HL-60 (cell line): ENCODE results near the gene AIM2.

Experiments
- DNase-seq, 2 experiments: peaks; one replicate each; pipeline ENCODE4 v3.0.0-alpha.2; 2010 to 2020; ENCODE audit warnings: low read depth in 1 of 2, low spot score in 1 of 2
- H3K27ac ChIP-seq: fragments of 250-450 bp; sonication (Bioruptor Pico); replicated peaks from 2 replicates; pipeline ENCODE4 v1.5.1; 2020; ENCODE audit warnings: mild to moderate bottlenecking, moderate library complexity
- H3K27me3 ChIP-seq: fragments of 250-450 bp; sonication (Bioruptor Pico); 2 replicates; pipeline ENCODE4 v1.5.1; 2021; ENCODE audit warnings: mild to moderate bottlenecking, moderate library complexity; ENCODE audit not compliant: insufficient read depth, poor library complexity, severe bottlenecking
- H3K4me3 ChIP-seq: replicated peaks from 2 replicates; pipeline ENCODE4 v1.5.1; 2011; ENCODE audit warnings: mild to moderate bottlenecking, control low read depth, low read length; ENCODE audit not compliant: insufficient read depth
- GABPA ChIP-seq: IDR thresholded peaks from 2 replicates; pipeline ENCODE4 v1.6.1; 2012; ENCODE audit warnings: low read depth
- POLR2AphosphoS5 ChIP-seq: IDR thresholded peaks from 2 replicates; pipeline ENCODE4 v1.6.1; 2012; ENCODE audit warnings: low read depth
- SPI1 ChIP-seq: IDR thresholded peaks from 2 replicates; pipeline ENCODE4 v1.6.1; 2012; ENCODE audit warnings: low read depth, mild to moderate bottlenecking, borderline replicate concordance
- TF ChIP-seq, protein P1 (sequence below): IDR thresholded peaks from 2 replicates; pipeline ENCODE4 v1.6.1; 2012; ENCODE audit warnings: low read depth; ENCODE audit not compliant: insufficient replicate concordance
- TF ChIP-seq, protein P2 (sequence below): IDR thresholded peaks from one replicate; pipeline ENCODE4 v1.5.1; 2011; ENCODE audit warnings: low read length, control low read depth, inconsistent platforms; ENCODE audit not compliant: insufficient read depth

AIM2 gene

DNA sequence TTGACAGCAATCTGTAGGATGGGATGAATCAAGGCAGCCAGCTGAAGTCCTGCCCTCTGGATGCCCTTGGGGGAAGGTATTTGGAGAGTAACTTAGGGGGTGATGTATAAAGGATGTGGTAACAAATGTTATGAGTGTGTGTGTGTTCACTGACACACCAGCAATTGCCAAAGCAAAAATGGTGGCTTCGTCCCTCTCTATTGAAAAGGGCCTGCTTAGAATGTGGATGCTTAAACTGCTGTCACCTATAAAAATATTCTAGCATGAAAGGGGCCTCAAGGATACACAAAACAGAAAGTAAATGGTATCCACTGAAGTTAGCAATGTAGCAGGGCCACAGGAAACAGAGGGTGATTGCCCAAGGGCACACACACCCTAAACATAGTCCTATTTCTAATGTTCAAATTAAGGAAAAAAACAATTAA lies 15.1 kb upstream of the AIM2 start:
- TF ChIP-seq POLR2AphosphoS5 (peak; percentile 52; the same call in 1 of the 2 replicates), GABPA (0 out of 2 replicates have a peak, but pooled peaks have one; percentile 14), SPI1 (no peak)
- TF ChIP-seq, protein P1, sequence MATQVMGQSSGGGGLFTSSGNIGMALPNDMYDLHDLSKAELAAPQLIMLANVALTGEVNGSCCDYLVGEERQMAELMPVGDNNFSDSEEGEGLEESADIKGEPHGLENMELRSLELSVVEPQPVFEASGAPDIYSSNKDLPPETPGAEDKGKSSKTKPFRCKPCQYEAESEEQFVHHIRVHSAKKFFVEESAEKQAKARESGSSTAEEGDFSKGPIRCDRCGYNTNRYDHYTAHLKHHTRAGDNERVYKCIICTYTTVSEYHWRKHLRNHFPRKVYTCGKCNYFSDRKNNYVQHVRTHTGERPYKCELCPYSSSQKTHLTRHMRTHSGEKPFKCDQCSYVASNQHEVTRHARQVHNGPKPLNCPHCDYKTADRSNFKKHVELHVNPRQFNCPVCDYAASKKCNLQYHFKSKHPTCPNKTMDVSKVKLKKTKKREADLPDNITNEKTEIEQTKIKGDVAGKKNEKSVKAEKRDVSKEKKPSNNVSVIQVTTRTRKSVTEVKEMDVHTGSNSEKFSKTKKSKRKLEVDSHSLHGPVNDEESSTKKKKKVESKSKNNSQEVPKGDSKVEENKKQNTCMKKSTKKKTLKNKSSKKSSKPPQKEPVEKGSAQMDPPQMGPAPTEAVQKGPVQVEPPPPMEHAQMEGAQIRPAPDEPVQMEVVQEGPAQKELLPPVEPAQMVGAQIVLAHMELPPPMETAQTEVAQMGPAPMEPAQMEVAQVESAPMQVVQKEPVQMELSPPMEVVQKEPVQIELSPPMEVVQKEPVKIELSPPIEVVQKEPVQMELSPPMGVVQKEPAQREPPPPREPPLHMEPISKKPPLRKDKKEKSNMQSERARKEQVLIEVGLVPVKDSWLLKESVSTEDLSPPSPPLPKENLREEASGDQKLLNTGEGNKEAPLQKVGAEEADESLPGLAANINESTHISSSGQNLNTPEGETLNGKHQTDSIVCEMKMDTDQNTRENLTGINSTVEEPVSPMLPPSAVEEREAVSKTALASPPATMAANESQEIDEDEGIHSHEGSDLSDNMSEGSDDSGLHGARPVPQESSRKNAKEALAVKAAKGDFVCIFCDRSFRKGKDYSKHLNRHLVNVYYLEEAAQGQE = no peak
- TF ChIP-seq, protein P2, sequence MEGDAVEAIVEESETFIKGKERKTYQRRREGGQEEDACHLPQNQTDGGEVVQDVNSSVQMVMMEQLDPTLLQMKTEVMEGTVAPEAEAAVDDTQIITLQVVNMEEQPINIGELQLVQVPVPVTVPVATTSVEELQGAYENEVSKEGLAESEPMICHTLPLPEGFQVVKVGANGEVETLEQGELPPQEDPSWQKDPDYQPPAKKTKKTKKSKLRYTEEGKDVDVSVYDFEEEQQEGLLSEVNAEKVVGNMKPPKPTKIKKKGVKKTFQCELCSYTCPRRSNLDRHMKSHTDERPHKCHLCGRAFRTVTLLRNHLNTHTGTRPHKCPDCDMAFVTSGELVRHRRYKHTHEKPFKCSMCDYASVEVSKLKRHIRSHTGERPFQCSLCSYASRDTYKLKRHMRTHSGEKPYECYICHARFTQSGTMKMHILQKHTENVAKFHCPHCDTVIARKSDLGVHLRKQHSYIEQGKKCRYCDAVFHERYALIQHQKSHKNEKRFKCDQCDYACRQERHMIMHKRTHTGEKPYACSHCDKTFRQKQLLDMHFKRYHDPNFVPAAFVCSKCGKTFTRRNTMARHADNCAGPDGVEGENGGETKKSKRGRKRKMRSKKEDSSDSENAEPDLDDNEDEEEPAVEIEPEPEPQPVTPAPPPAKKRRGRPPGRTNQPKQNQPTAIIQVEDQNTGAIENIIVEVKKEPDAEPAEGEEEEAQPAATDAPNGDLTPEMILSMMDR = no peak
- Histone ChIP-seq H3K27me3 (no peaks in the 10 kb centered on the region), H3K4me3 (no peak overlapping the region), H3K27ac (peak overlapping the region; percentile 91)
- DNase-seq = peak; percentile 74 to 86

DNA sequence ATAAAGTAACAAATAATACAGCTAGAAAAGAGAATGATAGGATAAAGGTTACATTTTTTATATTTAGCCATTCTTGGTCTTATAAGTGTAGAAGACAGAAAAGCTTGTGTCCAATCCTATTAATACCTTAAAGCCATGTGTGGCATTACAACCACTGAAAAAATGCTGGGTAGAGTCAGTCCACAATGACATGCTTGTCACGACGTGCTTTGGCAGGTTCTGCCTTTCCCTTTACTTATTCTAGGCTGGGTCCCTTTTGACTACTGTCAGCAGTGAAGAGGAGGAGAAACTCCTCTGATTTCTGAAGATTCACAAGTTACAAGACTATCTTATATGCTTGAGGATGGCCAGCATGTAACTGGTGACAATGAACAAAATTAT lies 14.6 kb upstream of the AIM2 start:
- DNase-seq = no peak
- Histone ChIP-seq H3K4me3 (no peak overlapping the region), H3K27ac (peak overlapping the region; percentile 91), H3K27me3 (no peaks in the 10 kb centered on the region)
- TF ChIP-seq, protein P1 = no peak
- no peak for TF ChIP-seq POLR2AphosphoS5
- no peak for TF ChIP-seq GABPA
- TF ChIP-seq SPI1 = no peak
- TF ChIP-seq, protein P2 = no peak

DNA sequence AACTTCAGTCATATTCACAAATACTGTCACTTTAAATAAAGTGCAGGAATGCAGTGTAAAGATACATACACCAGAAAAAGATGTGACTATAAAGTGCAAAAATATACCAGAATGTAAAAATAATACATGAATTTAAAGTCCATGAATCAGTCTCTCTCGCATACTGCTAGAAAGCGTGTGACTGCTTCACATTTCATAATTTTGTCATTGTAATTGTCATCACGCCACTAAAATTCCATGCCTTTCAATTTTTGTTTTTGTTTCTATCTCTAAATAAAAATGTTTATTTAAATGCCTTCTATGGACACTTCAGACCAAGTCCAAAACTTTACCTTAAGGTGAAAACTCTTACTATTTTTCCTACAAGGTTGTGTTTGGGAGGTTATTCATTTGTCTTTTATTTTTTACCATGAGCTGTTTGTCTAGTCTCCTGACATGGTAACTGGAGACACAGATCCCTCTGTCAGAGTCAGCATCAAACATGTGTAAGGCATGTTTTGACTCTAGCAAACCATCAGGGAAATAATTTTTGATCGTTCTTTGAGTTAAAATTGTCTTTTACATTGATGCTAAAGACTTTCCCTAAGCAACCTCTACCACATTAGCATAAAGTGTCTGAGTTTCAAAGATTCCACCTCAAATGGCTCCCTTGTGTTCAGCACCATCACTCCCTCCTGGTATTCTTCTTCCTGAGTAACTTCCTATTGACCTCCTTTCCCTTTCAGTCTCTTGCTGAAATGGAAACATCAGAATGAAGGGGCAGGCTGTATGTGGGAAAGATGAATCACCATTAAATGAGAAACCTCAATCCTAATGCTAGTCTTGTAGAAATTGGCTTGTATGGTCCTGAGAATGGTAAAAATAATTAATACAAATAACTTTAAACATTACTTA lies 14.0 kb upstream of the AIM2 start:
- H3K27ac ChIP-seq = peak overlapping the region; percentile 91
- no peak for DNase-seq
- no peaks in the 10 kb centered on the region for H3K27me3 ChIP-seq
- H3K4me3 ChIP-seq = no peak overlapping the region
- no peak for TF ChIP-seq SPI1
- TF ChIP-seq, protein P2 = no peak
- no peak for TF ChIP-seq POLR2AphosphoS5
- TF ChIP-seq, protein P1 = no peak
